A673 (cell line): ENCODE results near the gene ARHGEF2.

Experiments used
- CTCF ChIP-seq: fragments of 300-800, 200-600 bp; sonication (generic); conservative IDR thresholded peaks from 2 replicates; pipeline ENCODE4 v1.5.1; 2017; ENCODE audit warnings: low read depth, mild to moderate bottlenecking, antibody characterized with exemption, low read length, moderate library complexity, mixed read lengths
- EZH2 ChIP-seq: fragments of 200-600 bp; sonication (generic); IDR thresholded peaks from 2 replicates; pipeline ENCODE4 v1.6.1; 2017; ENCODE audit warnings: borderline replicate concordance, low read depth, mild to moderate bottlenecking, mixed read lengths, antibody characterized with exemption, low read length; ENCODE audit not compliant: poor library complexity, severe bottlenecking

GRCh38 chr1:156012051-156012817 lies 33.9 kb upstream of the ARHGEF2 start:
- TF ChIP-seq EZH2 (no peak), CTCF (no peak)
